Non-pigmented ciliary epithelial cell (primary cell): ENCODE measurements around the gene LRP1-AS.

ENCODE experiments used
- DNase-seq: peaks from one replicate; pipeline ENCODE4 v3.0.0-alpha.2; 2010; ENCODE audit warnings: low read depth

Gene LRP1-AS

GRCh38 chr12:57160040-57160439 is 12.6 kb upstream of the LRP1-AS start:
- DNase-seq, result no peak

GRCh38 chr12:57159311-57159710 is 11.9 kb upstream of the LRP1-AS start:
- no peak for DNase-seq

GRCh38 chr12:57158665-57159064 is 11.2 kb upstream of the LRP1-AS start:
- DNase-seq, result no peak

GRCh38 chr12:57158186-57158585 is 10.8 kb upstream of the LRP1-AS start:
- DNase-seq, result no peak

GRCh38 chr12:57157588-57158173 is 10.3 kb upstream of the LRP1-AS start:
- no peak for DNase-seq

- no peak for DNase-seq
These were observed 9.4 kb upstream of the LRP1-AS start for GRCh38 chr12:57156701-57157403.

DNA sequence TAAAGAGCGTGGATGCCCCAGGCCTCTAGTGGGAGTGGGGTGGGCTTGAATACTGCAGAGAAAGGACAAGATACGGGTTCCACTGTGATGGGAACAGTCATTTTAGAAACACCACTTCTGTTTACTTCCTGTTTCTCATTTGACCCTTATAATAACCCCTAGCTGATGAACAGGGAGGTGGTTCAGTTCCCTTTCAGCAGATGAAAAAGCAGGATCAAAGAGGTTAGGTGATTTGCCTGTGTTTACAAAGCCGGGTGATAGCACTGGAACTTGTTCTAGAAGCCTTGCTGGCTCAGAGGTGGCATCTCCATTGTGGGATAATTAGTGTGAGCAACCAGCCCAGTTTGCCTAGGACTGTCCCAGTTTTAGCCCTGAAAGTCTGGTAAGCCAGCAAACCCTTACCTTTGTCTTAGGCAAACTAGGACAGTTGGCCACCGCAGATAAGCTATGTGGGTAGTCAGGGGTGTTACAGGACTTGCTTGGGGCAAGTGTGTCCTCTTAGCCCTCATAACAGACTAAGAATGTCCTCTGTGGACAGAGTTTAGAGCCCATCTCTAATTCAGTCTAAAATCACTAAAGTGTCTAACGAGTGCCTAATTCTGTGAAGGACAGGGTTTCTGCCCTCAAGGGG is 7.5 kb upstream of the LRP1-AS start:
- no peak for DNase-seq

- DNase-seq, result no peak
These were observed 6.7 kb upstream of the LRP1-AS start for GRCh38 chr12:57154076-57154475.

- no peak for DNase-seq
These were observed 6.1 kb upstream of the LRP1-AS start for GRCh38 chr12:57153415-57153997.

DNA sequence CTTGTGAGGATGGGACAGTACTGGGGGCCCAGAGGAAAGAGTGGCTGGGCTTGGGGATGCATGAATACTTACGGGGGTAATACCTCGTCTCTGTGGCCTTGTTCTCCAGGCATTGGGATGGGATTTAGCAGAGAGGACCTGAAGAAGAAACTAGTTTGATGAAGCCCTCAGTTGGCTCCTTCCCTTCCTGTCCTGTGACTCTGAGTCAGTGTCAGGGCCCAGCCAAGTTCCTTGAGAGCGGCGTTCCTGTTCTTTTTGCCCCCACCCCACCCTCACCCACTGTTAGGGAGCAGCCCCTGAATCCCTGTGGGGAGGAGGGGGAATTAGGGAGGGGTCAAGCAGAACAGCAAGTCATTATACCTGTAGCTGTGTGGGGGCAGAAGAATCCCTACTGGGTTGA is 5.2 kb upstream of the LRP1-AS start:
- DNase-seq, result no peak

- no peak for DNase-seq
These were observed 4.6 kb upstream of the LRP1-AS start for GRCh38 chr12:57151741-57152630.

DNA sequence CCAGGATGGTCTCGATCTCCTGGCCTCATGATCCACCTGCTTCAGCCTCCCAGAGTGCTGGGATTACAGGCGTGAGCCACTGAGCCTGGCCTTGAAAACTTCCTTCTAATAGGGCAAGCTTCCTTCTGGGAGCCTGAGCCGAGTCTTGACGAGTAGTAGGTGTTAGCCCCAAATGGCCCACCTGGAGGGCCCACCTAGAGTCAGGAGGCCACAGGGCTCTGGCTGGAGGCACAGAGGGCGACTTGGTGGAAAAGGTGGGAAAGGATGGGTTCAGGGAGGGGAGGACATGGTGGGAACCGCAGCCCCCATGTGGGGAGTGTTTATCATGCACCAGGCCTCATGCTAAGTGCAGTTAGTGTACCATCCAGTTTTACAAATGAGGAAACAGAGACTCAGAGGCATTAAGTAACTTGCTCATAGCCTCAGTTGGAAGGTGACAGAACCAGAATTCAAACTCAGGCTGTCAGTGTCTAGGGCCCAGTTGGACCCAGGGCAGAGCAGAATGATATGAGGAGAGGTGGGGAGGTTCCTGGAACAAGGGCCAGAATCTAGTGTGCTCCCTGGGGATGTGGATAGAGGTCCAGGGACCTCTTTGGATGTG is 3.1 kb upstream of the LRP1-AS start:
- no peak for DNase-seq

DNA sequence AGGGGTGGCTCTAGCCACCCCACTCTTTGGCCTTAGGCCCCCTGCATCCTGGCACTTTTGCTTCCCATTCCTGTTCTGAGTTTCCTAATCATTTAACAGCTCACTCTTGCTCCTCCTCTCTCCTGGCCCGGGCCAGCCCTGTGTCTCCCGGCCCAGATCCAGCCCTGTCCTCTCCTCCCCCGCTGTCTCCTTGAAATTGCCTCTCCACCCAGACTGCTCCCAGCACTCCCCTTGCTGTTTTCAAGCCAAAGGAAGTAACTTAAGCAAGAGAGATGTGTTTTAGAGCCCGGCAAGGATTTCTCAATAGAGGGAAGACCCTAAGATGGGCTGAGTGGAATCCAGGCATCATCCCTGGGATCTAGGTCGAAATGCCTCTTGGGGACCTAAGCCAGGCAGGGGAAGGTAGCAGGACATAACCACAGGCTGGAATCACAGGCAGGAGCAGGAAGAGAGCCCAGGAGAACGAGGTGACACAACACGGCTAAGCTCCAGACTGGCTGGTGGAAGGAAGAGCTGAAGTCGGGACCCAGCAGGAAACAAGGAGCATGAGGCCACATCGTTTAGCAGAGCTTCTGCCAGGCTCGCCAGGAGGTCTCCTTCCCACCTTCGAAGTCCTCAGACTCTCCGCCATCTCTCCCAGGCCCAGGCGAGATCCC is 2.0 kb upstream of the LRP1-AS start:
- no peak for DNase-seq

- no peak for DNase-seq
These were observed 1.2 kb upstream of the LRP1-AS start for GRCh38 chr12:57148469-57149244.

DNA sequence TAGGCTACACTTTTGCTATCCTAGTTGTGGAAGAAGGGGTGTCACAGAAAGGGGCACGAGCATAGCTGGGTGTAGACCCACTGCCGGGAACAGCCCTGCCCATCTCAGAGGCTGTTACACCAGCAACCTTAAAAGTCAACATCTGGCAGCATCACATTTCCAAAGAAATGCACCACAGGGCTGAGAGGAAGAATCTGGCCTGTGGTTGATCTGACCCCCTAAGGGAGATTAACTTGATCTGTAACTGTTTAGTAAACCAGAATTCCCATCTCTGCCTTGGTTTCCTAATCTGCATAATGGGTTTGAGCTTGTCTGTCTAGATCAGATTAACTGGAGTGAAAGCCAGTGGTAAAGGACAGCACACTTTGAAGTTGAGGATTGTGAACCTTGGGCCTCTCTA is 1.3 kb downstream of the LRP1-AS start:
- no peak for DNase-seq

DNA sequence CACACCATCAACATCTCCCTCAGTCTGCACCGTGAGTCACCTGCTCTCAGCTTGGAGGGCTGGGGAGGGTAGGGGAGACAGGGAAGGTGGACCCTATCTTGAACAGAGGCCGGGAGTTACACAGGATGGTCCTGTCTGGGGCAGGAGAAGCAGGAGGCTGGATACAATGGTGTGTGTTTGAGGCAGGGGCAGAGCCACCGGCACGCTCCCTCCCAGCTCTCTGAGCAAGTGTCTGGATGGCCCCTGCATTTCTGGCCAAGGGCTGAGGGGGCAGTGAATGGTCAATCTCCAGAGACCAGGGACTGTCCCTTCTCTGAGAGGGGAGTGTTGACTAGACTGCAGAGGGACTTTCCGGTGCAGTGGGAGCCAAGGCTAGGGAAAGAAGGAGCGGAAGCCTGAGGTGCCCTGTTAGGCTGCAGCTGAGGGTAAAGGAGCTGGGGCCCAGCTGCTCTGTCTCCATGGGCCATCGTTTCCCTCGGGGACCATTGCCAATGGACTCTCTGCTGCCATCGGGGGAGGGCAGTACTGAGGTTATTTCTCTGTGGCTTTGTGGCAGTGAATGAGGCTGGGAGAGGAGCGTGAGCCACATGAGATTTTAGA is 1.9 kb downstream of the LRP1-AS start:
- no peak for DNase-seq

- DNase-seq, result no peak
These were observed 4.0 kb downstream of the LRP1-AS start for GRCh38 chr12:57143454-57143853.

GRCh38 chr12:57142727-57143126 is 4.7 kb downstream of the LRP1-AS start:
- DNase-seq, result no peak

- DNase-seq, result no peak
These were observed 5.3 kb downstream of the LRP1-AS start for GRCh38 chr12:57142121-57142520.

DNA sequence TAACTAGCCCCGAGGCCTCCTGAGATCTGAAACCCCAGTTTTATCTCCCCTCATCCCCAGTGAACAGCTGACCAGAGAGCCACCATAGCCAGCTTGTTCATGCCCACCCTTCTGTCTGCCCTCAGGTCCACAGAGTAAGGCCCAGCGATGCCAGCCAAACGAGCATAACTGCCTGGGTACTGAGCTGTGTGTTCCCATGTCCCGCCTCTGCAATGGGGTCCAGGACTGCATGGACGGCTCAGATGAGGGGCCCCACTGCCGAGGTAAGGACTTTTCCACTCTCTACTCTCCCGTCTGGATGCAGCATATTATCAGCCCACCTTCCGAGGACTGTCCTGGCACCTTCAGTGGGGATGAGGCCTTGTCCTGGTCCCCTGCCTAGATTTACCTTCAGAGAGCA is 6.2 kb downstream of the LRP1-AS start:
- no peak for DNase-seq
